OCI-LY1 (cell line): ENCODE measurements around the gene EDC3.

Experiments
- CTCF ChIP-seq: fragments of 200-600 bp; sonication (generic), shearing (Covaris generic); IDR thresholded peaks from 2 replicates; pipeline ENCODE4 v1.5.1; 2017; ENCODE audit warnings: mild to moderate bottlenecking, antibody characterized with exemption, low read length, moderate library complexity, mixed read lengths
- EZH2 ChIP-seq: fragments of 200-600 bp; sonication (generic), shearing (Covaris generic); IDR thresholded peaks from 2 replicates; pipeline ENCODE4 v1.8.0; 2017; ENCODE audit warnings: borderline replicate concordance, mixed run types, mild to moderate bottlenecking, antibody characterized with exemption, low read length, moderate library complexity, mixed read lengths

- no peak for TF ChIP-seq CTCF
- TF ChIP-seq EZH2 = no peak
These were observed 12.9 kb downstream of the EDC3 start for GRCh38 chr15:74682954-74683353.
